ENCODE measurements around the gene CPLX3. TPM values are rescaled to one million over a fixed set of nuclear protein-coding genes. Genes with fewer than 3 reads are reported as not detected.

CPLX3 gene
- polyA plus RNA-seq, 1 donor from 2014 or later: 0.27 TPM

GRCh38 chr15:74793135-74794028 lies 33.0 kb upstream of the CPLX3 start:
- Histone ChIP-seq H2AFZ (ENCODE audit: low read depth, low read length) (no peak overlapping the region), H3K27me3 (ENCODE audit: insufficient read depth, low read depth, low read length) (no peaks in the 10 kb centered on the region), H3K9me2 (ENCODE audit: insufficient read depth, low read length) (no peaks in the 10 kb centered on the region), H3K79me2 (replicated peaks; ENCODE audit: insufficient read depth, low read length) (peaks cover 20% of the 10 kb centered on the region), H3K36me3 (ENCODE audit: insufficient read depth, low read length) (no peaks in the 10 kb centered on the region), H3K9ac (ENCODE audit: low read length) (no peak overlapping the region), H3F3A (ENCODE audit: insufficient read depth, low read length, poor library complexity, severe bottlenecking) (no peaks in the 10 kb centered on the region), H3K4me2 (ENCODE audit: low read length) (no peak overlapping the region), H3K27ac (ENCODE audit: low read length) (no peak overlapping the region), H3K9me3 (ENCODE audit: low read length) (no peaks in the 10 kb centered on the region), H3K4me3 (ENCODE audit: low read length) (no peak overlapping the region), H4K20me1 (ENCODE audit: insufficient read depth) (no peaks in the 10 kb centered on the region)
- TF ChIP-seq EP300 (conservative IDR thresholded peaks at IDR 0.05; ENCODE audit: poor library complexity, severe bottlenecking): no peak
- TF ChIP-seq POLR2AphosphoS5 (IDR thresholded peaks at IDR 0.05): no peak
- TF ChIP-seq CTCF (IDR thresholded peaks at IDR 0.05; ENCODE audit: poor library complexity, severe bottlenecking): no peak
- no peak for TF ChIP-seq TAF1 (IDR thresholded peaks at IDR 0.05; ENCODE audit: low read depth)
- TF ChIP-seq EZH2 (IDR thresholded peaks at IDR 0.05; ENCODE audit: borderline replicate concordance, insufficient read depth, low read length, poor library complexity, severe bottlenecking): no peak
- no peak for TF ChIP-seq MXI1 (conservative IDR thresholded peaks at IDR 0.05; ENCODE audit: poor library complexity, severe bottlenecking)
- no peak for TF ChIP-seq SMC3 (conservative IDR thresholded peaks at IDR 0.05; ENCODE audit: poor library complexity)
- TF ChIP-seq REST (IDR thresholded peaks at IDR 0.05; ENCODE audit: borderline replicate concordance): no peak

- H4K20me1 ChIP-seq (ENCODE audit: insufficient read depth): no peaks in the 10 kb centered on the region
- no peaks in the 10 kb centered on the region for H3K36me3 ChIP-seq (ENCODE audit: insufficient read depth, low read length)
- H3K9ac ChIP-seq (ENCODE audit: low read length): no peak overlapping the region
- no peaks in the 10 kb centered on the region for H3K9me3 ChIP-seq (ENCODE audit: low read length)
- H3K4me3 ChIP-seq (ENCODE audit: low read length): no peak overlapping the region
- no peak overlapping the region for H2AFZ ChIP-seq (ENCODE audit: low read depth, low read length)
- peaks cover 16% of the 10 kb centered on the region for H3K79me2 ChIP-seq (replicated peaks; ENCODE audit: insufficient read depth, low read length)
- H3K4me2 ChIP-seq (ENCODE audit: low read length): no peak overlapping the region
- TF ChIP-seq CTCF (IDR thresholded peaks at IDR 0.05; ENCODE audit: poor library complexity, severe bottlenecking): no peak
- no peak for TF ChIP-seq POLR2AphosphoS5 (IDR thresholded peaks at IDR 0.05)
- no peak for TF ChIP-seq EP300 (conservative IDR thresholded peaks at IDR 0.05; ENCODE audit: poor library complexity, severe bottlenecking)
- TF ChIP-seq SMC3 (conservative IDR thresholded peaks at IDR 0.05; ENCODE audit: poor library complexity): no peak
- no peak for TF ChIP-seq EZH2 (IDR thresholded peaks at IDR 0.05; ENCODE audit: borderline replicate concordance, insufficient read depth, low read length, poor library complexity, severe bottlenecking)
- TF ChIP-seq MXI1 (conservative IDR thresholded peaks at IDR 0.05; ENCODE audit: poor library complexity, severe bottlenecking): no peak
- TF ChIP-seq TAF1 (IDR thresholded peaks at IDR 0.05; ENCODE audit: low read depth): no peak
- TF ChIP-seq REST (IDR thresholded peaks at IDR 0.05; ENCODE audit: borderline replicate concordance): no peak
- TF ChIP-seq RAD21 (conservative IDR thresholded peaks at IDR 0.05): no peak
- no peaks in the 10 kb centered on the region for H3K9me2 ChIP-seq (ENCODE audit: insufficient read depth, low read length)
- no peak overlapping the region for H3K27ac ChIP-seq (ENCODE audit: low read length)
- H3K27me3 ChIP-seq (ENCODE audit: insufficient read depth, low read depth, low read length): no peaks in the 10 kb centered on the region
- no peaks in the 10 kb centered on the region for H3F3A ChIP-seq (ENCODE audit: insufficient read depth, low read length, poor library complexity, severe bottlenecking)
Measured at GRCh38 chr15:74794248-74794969, 32.0 kb upstream of the CPLX3 start.
